ENCODE measurements around the gene ATOH8.

DNA sequence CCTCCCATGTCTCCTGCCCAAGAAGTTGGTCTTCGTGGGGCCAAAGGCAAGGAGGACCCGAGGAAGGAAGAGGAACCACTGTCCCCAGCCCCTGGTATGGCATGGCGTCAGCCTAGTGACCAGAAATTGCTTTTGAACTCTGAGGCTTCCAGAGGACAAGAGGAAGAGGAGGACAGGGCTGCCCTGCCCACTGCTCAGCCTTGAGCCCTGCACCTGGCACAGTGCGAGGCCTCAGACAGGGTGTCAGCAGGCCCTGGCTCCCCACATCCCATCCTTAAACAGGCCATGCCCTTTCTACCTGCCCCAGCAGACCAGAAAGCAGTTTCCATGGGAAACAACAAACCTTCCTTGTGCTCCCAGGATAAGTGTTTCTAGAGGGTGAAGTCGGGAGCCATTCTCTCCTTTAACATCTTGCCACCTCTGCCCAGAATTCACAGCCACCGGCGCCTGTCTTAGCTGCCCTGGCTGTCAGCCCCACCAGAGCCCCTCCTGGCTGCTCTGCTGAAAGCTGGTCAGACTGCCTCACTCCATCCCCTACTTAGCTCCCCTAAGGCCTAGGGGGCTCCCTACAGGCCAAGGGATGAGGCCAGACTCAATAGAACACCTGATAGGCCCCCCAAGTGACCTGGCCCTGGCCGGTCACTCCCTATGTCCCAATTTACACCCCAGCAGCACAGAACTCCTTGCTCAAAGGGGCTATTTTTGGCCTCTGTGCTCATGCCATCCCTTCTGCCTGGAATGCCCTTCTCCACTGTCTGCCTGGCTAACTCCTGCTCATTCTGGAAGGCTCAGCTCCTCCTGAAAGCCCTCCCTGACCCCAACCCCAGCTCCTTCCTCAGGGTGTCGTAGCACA lies 20.6 kb downstream of the ATOH8 start:
- TF ChIP-seq, protein P1, sequence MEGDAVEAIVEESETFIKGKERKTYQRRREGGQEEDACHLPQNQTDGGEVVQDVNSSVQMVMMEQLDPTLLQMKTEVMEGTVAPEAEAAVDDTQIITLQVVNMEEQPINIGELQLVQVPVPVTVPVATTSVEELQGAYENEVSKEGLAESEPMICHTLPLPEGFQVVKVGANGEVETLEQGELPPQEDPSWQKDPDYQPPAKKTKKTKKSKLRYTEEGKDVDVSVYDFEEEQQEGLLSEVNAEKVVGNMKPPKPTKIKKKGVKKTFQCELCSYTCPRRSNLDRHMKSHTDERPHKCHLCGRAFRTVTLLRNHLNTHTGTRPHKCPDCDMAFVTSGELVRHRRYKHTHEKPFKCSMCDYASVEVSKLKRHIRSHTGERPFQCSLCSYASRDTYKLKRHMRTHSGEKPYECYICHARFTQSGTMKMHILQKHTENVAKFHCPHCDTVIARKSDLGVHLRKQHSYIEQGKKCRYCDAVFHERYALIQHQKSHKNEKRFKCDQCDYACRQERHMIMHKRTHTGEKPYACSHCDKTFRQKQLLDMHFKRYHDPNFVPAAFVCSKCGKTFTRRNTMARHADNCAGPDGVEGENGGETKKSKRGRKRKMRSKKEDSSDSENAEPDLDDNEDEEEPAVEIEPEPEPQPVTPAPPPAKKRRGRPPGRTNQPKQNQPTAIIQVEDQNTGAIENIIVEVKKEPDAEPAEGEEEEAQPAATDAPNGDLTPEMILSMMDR (IDR thresholded peaks at IDR 0.05) = no peak
- TF ChIP-seq POLR2A (IDR thresholded peaks at IDR 0.05) = no peak

All from uterus (tissue), 2 donors.